ENCODE results near the gene FAIM2.

The FAIM2 gene

GRCh38 chr12:49900371-49900770 is 3.3 kb downstream of the FAIM2 start:
- Histone ChIP-seq H3K9ac (ENCODE audit: low read length) (no peak overlapping the region), H3K9me3 (ENCODE audit: insufficient read depth, low read depth, low read length) (peaks cover 4% of the 10 kb centered on the region), H3K36me3 (ENCODE audit: control insufficient read depth in 1 of 2, insufficient read depth in 2 of 2, low read length in 2 of 2) (no peaks in the 10 kb centered on the region), H3K14ac (ENCODE audit: low read length) (no peak overlapping the region), H3K27ac (ENCODE audit: low read depth, low read length) (no peak overlapping the region), H3K4me3 (ENCODE audit: low read depth, low read length) (no peak overlapping the region), H3K79me1 (ENCODE audit: low read length) (no peaks in the 10 kb centered on the region), H2BK12ac (ENCODE audit: low read length) (no peak overlapping the region), H3K79me2 (ENCODE audit: control insufficient read depth, insufficient read depth, low read length, poor library complexity) (no peaks in the 10 kb centered on the region), H2AFZ (ENCODE audit: insufficient read depth, low read length, poor library complexity) (no peak overlapping the region), H4K8ac (ENCODE audit: low read depth, low read length) (no peak overlapping the region), H2BK120ac (ENCODE audit: insufficient read depth, low read length, poor library complexity) (no peak overlapping the region), H4K12ac (ENCODE audit: low read depth, low read length) (no peak overlapping the region), H3K27me3 (ENCODE audit: insufficient read depth, low read length) (peaks cover 12% of the 10 kb centered on the region), H2AK5ac (ENCODE audit: low read length) (no peak overlapping the region), H3K4me1 (ENCODE audit: control insufficient read depth in 1 of 2, insufficient read depth in 2 of 2, low read length in 2 of 2) (no peaks in the 10 kb centered on the region), H2BK5ac (ENCODE audit: low read depth, low read length, poor library complexity) (no peak overlapping the region), H3K23ac (ENCODE audit: low read length) (no peak overlapping the region), H3K18ac (ENCODE audit: low read length) (no peak overlapping the region), H3K4me2 (ENCODE audit: low read length) (no peak overlapping the region), H3K4ac (ENCODE audit: low read depth, low read length) (no peak overlapping the region), H4K91ac (ENCODE audit: low read depth, low read length) (no peak overlapping the region)
- no CpG with 5 or more reads among the region's 6 CpGs for WGBS (ENCODE audit: extremely low coverage, insufficient coverage, insufficient read length)
- no peak for DNase-seq

DNA sequence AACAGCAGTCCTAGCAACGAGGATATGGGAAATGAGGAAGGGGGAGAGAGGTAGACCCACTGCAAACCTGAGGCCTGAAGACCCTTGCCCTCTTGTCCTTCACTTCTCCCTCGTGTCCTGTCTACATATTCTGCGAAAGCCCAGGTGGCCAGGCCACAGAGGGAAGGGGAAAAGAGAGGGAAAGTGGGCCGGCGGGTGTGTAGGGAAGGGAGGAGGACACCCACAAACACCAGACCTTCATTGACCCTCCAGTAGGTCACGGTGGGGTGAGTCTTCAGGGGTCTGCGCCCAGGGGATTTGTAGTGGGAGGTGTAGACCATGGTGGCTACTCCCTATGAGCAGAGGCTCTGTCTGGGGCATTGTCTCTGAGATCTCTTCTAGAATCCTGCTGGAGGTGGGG is 3.8 kb downstream of the FAIM2 start:
- no peak for DNase-seq
- H3K18ac ChIP-seq (ENCODE audit: low read length), result no peak overlapping the region
- no peak overlapping the region for H2BK120ac ChIP-seq (ENCODE audit: insufficient read depth, low read length, poor library complexity)
- H3K27ac ChIP-seq (ENCODE audit: low read depth, low read length), result no peak overlapping the region
- no peak overlapping the region for H3K14ac ChIP-seq (ENCODE audit: low read length)
- H3K9me3 ChIP-seq (ENCODE audit: insufficient read depth, low read depth, low read length), result peaks cover 4% of the 10 kb centered on the region
- no peak overlapping the region for H3K4ac ChIP-seq (ENCODE audit: low read depth, low read length)
- H2BK5ac ChIP-seq (ENCODE audit: low read depth, low read length, poor library complexity), result no peak overlapping the region
- H3K4me1 ChIP-seq (ENCODE audit: control insufficient read depth in 1 of 2, insufficient read depth in 2 of 2, low read length in 2 of 2), result no peaks in the 10 kb centered on the region
- H3K4me2 ChIP-seq (ENCODE audit: low read length), result no peak overlapping the region
- no peaks in the 10 kb centered on the region for H3K36me3 ChIP-seq (ENCODE audit: control insufficient read depth in 1 of 2, insufficient read depth in 2 of 2, low read length in 2 of 2)
- no CpG with 5 or more reads among the region's 7 CpGs for WGBS (ENCODE audit: extremely low coverage, insufficient coverage, insufficient read length)
- H4K8ac ChIP-seq (ENCODE audit: low read depth, low read length), result no peak overlapping the region
- H2AK5ac ChIP-seq (ENCODE audit: low read length), result no peak overlapping the region
- H3K79me2 ChIP-seq (ENCODE audit: control insufficient read depth, insufficient read depth, low read length, poor library complexity), result no peaks in the 10 kb centered on the region
- no peak overlapping the region for H4K12ac ChIP-seq (ENCODE audit: low read depth, low read length)
- H4K91ac ChIP-seq (ENCODE audit: low read depth, low read length), result no peak overlapping the region
- H3K79me1 ChIP-seq (ENCODE audit: low read length), result no peaks in the 10 kb centered on the region
- peaks cover 12% of the 10 kb centered on the region for H3K27me3 ChIP-seq (ENCODE audit: insufficient read depth, low read length)
- no peak overlapping the region for H3K9ac ChIP-seq (ENCODE audit: low read length)
- no peak overlapping the region for H3K23ac ChIP-seq (ENCODE audit: low read length)
- H2BK12ac ChIP-seq (ENCODE audit: low read length), result no peak overlapping the region
- H3K4me3 ChIP-seq (ENCODE audit: low read depth, low read length), result no peak overlapping the region
- no peak overlapping the region for H2AFZ ChIP-seq (ENCODE audit: insufficient read depth, low read length, poor library complexity)

- H3K27me3 ChIP-seq (ENCODE audit: insufficient read depth, low read length), result peaks cover 9% of the 10 kb centered on the region
- H3K4ac ChIP-seq (ENCODE audit: low read depth, low read length), result no peak overlapping the region
- H2BK120ac ChIP-seq (ENCODE audit: insufficient read depth, low read length, poor library complexity), result no peak overlapping the region
- no peak overlapping the region for H2BK12ac ChIP-seq (ENCODE audit: low read length)
- H3K23ac ChIP-seq (ENCODE audit: low read length), result no peak overlapping the region
- no peaks in the 10 kb centered on the region for H3K79me1 ChIP-seq (ENCODE audit: low read length)
- H3K18ac ChIP-seq (ENCODE audit: low read length), result no peak overlapping the region
- no peak overlapping the region for H3K14ac ChIP-seq (ENCODE audit: low read length)
- no peak for DNase-seq
- no CpG with 5 or more reads among the region's 9 CpGs for WGBS (ENCODE audit: extremely low coverage, insufficient coverage, insufficient read length)
- H3K79me2 ChIP-seq (ENCODE audit: control insufficient read depth, insufficient read depth, low read length, poor library complexity), result no peaks in the 10 kb centered on the region
- H3K4me2 ChIP-seq (ENCODE audit: low read length), result no peak overlapping the region
- H3K4me1 ChIP-seq (ENCODE audit: control insufficient read depth in 1 of 2, insufficient read depth in 2 of 2, low read length in 2 of 2), result no peaks in the 10 kb centered on the region
- no peak overlapping the region for H3K27ac ChIP-seq (ENCODE audit: low read depth, low read length)
- no peak overlapping the region for H2AK5ac ChIP-seq (ENCODE audit: low read length)
- H3K36me3 ChIP-seq (ENCODE audit: control insufficient read depth in 1 of 2, insufficient read depth in 2 of 2, low read length in 2 of 2), result no peaks in the 10 kb centered on the region
- no peak overlapping the region for H2AFZ ChIP-seq (ENCODE audit: insufficient read depth, low read length, poor library complexity)
- H3K9ac ChIP-seq (ENCODE audit: low read length), result no peak overlapping the region
- no peak overlapping the region for H2BK5ac ChIP-seq (ENCODE audit: low read depth, low read length, poor library complexity)
- H3K4me3 ChIP-seq (ENCODE audit: low read depth, low read length), result no peak overlapping the region
- H3K9me3 ChIP-seq (ENCODE audit: insufficient read depth, low read depth, low read length), result peaks cover 4% of the 10 kb centered on the region
- H4K91ac ChIP-seq (ENCODE audit: low read depth, low read length), result no peak overlapping the region
- no peak overlapping the region for H4K8ac ChIP-seq (ENCODE audit: low read depth, low read length)
- H4K12ac ChIP-seq (ENCODE audit: low read depth, low read length), result no peak overlapping the region
These were observed 4.3 kb downstream of the FAIM2 start for GRCh38 chr12:49899286-49899843.

GRCh38 chr12:49897276-49897675 is 6.4 kb downstream of the FAIM2 start:
- H3K14ac ChIP-seq (ENCODE audit: low read length), result no peak overlapping the region
- no peak overlapping the region for H3K4ac ChIP-seq (ENCODE audit: low read depth, low read length)
- no peaks in the 10 kb centered on the region for H3K4me1 ChIP-seq (ENCODE audit: control insufficient read depth in 1 of 2, insufficient read depth in 2 of 2, low read length in 2 of 2)
- no peak overlapping the region for H3K4me3 ChIP-seq (ENCODE audit: low read depth, low read length)
- no CpG with 5 or more reads among the region's 4 CpGs for WGBS (ENCODE audit: extremely low coverage, insufficient coverage, insufficient read length)
- no peak overlapping the region for H2BK5ac ChIP-seq (ENCODE audit: low read depth, low read length, poor library complexity)
- H3K79me2 ChIP-seq (ENCODE audit: control insufficient read depth, insufficient read depth, low read length, poor library complexity), result no peaks in the 10 kb centered on the region
- H4K12ac ChIP-seq (ENCODE audit: low read depth, low read length), result no peak overlapping the region
- no peak overlapping the region for H3K9ac ChIP-seq (ENCODE audit: low read length)
- no peak overlapping the region for H2AFZ ChIP-seq (ENCODE audit: insufficient read depth, low read length, poor library complexity)
- no peak overlapping the region for H3K18ac ChIP-seq (ENCODE audit: low read length)
- no peak overlapping the region for H3K4me2 ChIP-seq (ENCODE audit: low read length)
- no peak overlapping the region for H2AK5ac ChIP-seq (ENCODE audit: low read length)
- no peak overlapping the region for H4K8ac ChIP-seq (ENCODE audit: low read depth, low read length)
- H2BK120ac ChIP-seq (ENCODE audit: insufficient read depth, low read length, poor library complexity), result no peak overlapping the region
- no peak overlapping the region for H4K91ac ChIP-seq (ENCODE audit: low read depth, low read length)
- H3K9me3 ChIP-seq (ENCODE audit: insufficient read depth, low read depth, low read length), result no peaks in the 10 kb centered on the region
- H2BK12ac ChIP-seq (ENCODE audit: low read length), result no peak overlapping the region
- no peak overlapping the region for H3K23ac ChIP-seq (ENCODE audit: low read length)
- DNase-seq, result no peak
- H3K27ac ChIP-seq (ENCODE audit: low read depth, low read length), result no peak overlapping the region
- H3K36me3 ChIP-seq (ENCODE audit: control insufficient read depth in 1 of 2, insufficient read depth in 2 of 2, low read length in 2 of 2), result no peaks in the 10 kb centered on the region
- H3K27me3 ChIP-seq (ENCODE audit: insufficient read depth, low read length), result no peaks in the 10 kb centered on the region
- H3K79me1 ChIP-seq (ENCODE audit: low read length), result no peaks in the 10 kb centered on the region
